Measurements from ENCODE around the gene TSACC. TPM values are rescaled to one million over a fixed set of nuclear protein-coding genes. Genes with fewer than 3 reads are reported as not detected.

The TSACC gene
- polyA plus RNA-seq, 3 donors = 0.67 TPM; not detected in 2

DNA sequence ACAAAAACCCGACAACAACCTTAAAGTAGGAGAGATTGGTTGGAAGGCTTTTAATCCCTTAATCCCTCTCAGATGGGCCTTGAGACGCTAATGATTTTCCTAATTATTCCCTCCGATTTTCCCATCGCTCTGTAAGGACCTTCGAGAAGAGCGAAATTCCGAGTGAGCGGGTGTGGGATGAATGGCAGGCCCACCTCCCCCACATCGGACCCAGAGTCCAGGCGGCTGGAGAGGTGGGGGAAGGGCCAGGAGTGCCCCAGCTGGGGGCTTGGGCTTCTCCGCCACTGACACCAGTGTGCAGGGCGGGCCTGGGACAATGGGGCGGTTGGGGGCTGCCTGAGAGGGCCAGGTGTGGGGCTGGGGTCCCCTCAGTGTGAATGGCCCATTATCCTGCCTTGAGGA is 54.1 kb downstream of the TSACC start:
- H3K27ac ChIP-seq (ENCODE audit: low read depth in 1 of 2, low read length in 2 of 2) = no peak overlapping the region
- Mint-ChIP-seq H3K4me1 (peaks cover 5% of the 10 kb centered on the region), H3K4me3 (no peak overlapping the region), H3K27ac (no peak overlapping the region), H3K27me3 (ENCODE audit: low read depth in 3 of 3) (peaks cover 36 to 49% (median 38%) of the 10 kb centered on the region in 3 donors), H3K36me3 (no peaks in the 10 kb centered on the region), H3K9me3 (peaks cover 0 to 13% (median 2%) of the 10 kb centered on the region in 7 donors)
- no peak for DNase-seq
- no peak overlapping the region for H3K4me2 ChIP-seq (replicated peaks; ENCODE audit: extremely low read depth, low read length, poor library complexity, severe bottlenecking)
- peaks cover 0 to 5% of the 10 kb centered on the region in 2 donors for H3K9me3 ChIP-seq (replicated peaks in 1 of 2; ENCODE audit: control insufficient read depth in 1 of 2, insufficient read depth in 1 of 2, low read length in 2 of 2)
- 94% methylated on average over 4 of the region's 13 CpGs for WGBS (ENCODE audit: insufficient coverage)
- intact Hi-C loops (cut with micrococcal nuclease) = no loop called here
- H3K4me1 ChIP-seq (ENCODE audit: control insufficient read depth in 1 of 2, insufficient read depth in 2 of 2, low read length in 2 of 2) = peaks cover 4 to 8% of the 10 kb centered on the region in 2 donors
- H3K79me2 ChIP-seq (ENCODE audit: insufficient read depth, low read length) = no peaks in the 10 kb centered on the region
- peaks cover 16 to 37% of the 10 kb centered on the region in 2 donors for H3K27me3 ChIP-seq (ENCODE audit: control insufficient read depth in 2 of 2, insufficient read depth in 2 of 2, low read length in 2 of 2)
- H2AFZ ChIP-seq (ENCODE audit: insufficient read depth, low read depth, low read length, poor library complexity, severe bottlenecking) = no peak overlapping the region
- TF ChIP-seq, protein P1, sequence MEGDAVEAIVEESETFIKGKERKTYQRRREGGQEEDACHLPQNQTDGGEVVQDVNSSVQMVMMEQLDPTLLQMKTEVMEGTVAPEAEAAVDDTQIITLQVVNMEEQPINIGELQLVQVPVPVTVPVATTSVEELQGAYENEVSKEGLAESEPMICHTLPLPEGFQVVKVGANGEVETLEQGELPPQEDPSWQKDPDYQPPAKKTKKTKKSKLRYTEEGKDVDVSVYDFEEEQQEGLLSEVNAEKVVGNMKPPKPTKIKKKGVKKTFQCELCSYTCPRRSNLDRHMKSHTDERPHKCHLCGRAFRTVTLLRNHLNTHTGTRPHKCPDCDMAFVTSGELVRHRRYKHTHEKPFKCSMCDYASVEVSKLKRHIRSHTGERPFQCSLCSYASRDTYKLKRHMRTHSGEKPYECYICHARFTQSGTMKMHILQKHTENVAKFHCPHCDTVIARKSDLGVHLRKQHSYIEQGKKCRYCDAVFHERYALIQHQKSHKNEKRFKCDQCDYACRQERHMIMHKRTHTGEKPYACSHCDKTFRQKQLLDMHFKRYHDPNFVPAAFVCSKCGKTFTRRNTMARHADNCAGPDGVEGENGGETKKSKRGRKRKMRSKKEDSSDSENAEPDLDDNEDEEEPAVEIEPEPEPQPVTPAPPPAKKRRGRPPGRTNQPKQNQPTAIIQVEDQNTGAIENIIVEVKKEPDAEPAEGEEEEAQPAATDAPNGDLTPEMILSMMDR (IDR thresholded peaks at IDR 0.05) = no peak
- no peak overlapping the region for H3K4me3 ChIP-seq (replicated peaks in 1 of 3; ENCODE audit: low read depth in 2 of 3, low read length in 3 of 3)
- no peak overlapping the region for H3K9ac ChIP-seq (ENCODE audit: insufficient read depth, low read length, poor library complexity, severe bottlenecking)
- no peaks in the 10 kb centered on the region for H4K20me1 ChIP-seq (ENCODE audit: insufficient read depth, low read length)
- no peaks in the 10 kb centered on the region for H3K36me3 ChIP-seq (replicated peaks in 1 of 2; ENCODE audit: control insufficient read depth in 1 of 2, insufficient read depth in 2 of 2, low read length in 2 of 2)

DNA sequence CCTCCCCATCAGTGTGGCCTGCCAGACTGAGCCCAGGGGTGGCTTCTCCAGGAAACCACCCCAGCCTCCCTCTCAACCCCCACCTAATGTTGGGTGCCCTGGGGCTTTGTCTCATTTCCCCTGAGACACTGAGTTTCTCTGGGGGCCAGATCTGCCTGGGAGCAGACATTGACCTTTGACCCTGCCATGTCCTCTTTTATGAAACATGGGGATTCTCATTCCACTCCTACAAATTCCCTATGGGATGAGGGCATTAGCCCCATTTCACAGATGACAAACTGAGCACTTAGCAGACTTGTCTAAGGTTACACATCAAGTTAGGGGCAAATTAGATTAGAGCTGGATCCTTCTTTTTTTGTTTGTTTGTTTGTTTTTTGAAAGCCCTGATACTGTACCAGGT is 54.8 kb downstream of the TSACC start:
- Mint-ChIP-seq H3K4me3 (no peak overlapping the region), H3K36me3 (no peaks in the 10 kb centered on the region), H3K9me3 (peaks cover 0 to 13% (median 2%) of the 10 kb centered on the region in 7 donors), H3K4me1 (peaks cover 4% of the 10 kb centered on the region), H3K27ac (peak overlapping the region in 1 of 7 donors; percentile 57), H3K27me3 (ENCODE audit: low read depth in 3 of 3) (peaks cover 29 to 43% (median 31%) of the 10 kb centered on the region in 3 donors)
- H3K4me1 ChIP-seq (ENCODE audit: control insufficient read depth in 1 of 2, insufficient read depth in 2 of 2, low read length in 2 of 2) = peaks cover 4 to 8% of the 10 kb centered on the region in 2 donors
- no peaks in the 10 kb centered on the region for H4K20me1 ChIP-seq (ENCODE audit: insufficient read depth, low read length)
- no peak overlapping the region for H3K27ac ChIP-seq (ENCODE audit: low read depth in 1 of 2, low read length in 2 of 2)
- no peak overlapping the region for H2AFZ ChIP-seq (ENCODE audit: insufficient read depth, low read depth, low read length, poor library complexity, severe bottlenecking)
- H3K9me3 ChIP-seq (replicated peaks in 1 of 2; ENCODE audit: control insufficient read depth in 1 of 2, insufficient read depth in 1 of 2, low read length in 2 of 2) = peaks cover 0 to 5% of the 10 kb centered on the region in 2 donors
- H3K9ac ChIP-seq (ENCODE audit: insufficient read depth, low read length, poor library complexity, severe bottlenecking) = no peak overlapping the region
- no peak overlapping the region for H3K4me3 ChIP-seq (replicated peaks in 1 of 3; ENCODE audit: low read depth in 2 of 3, low read length in 3 of 3)
- H3K36me3 ChIP-seq (replicated peaks in 1 of 2; ENCODE audit: control insufficient read depth in 1 of 2, insufficient read depth in 2 of 2, low read length in 2 of 2) = no peaks in the 10 kb centered on the region
- no peak for DNase-seq
- TF ChIP-seq, protein P1 (IDR thresholded peaks at IDR 0.05) = no peak
- intact Hi-C loops (cut with micrococcal nuclease) = no loop called here
- H3K27me3 ChIP-seq (ENCODE audit: control insufficient read depth in 2 of 2, insufficient read depth in 2 of 2, low read length in 2 of 2) = peaks cover 10 to 30% of the 10 kb centered on the region in 2 donors
- H3K79me2 ChIP-seq (ENCODE audit: insufficient read depth, low read length) = no peaks in the 10 kb centered on the region
- no peak overlapping the region for H3K4me2 ChIP-seq (replicated peaks; ENCODE audit: extremely low read depth, low read length, poor library complexity, severe bottlenecking)

All from CD14-positive monocyte (primary cell).